Type B pancreatic cell (in vitro differentiated cells): ENCODE results near the gene TLL2. TPM values are rescaled to one million over a fixed set of nuclear protein-coding genes. Genes with fewer than 3 reads are reported as not detected.

Experiments used
- DNase-seq: peaks from one replicate; pipeline ENCODE4 v3.0.0; 2021; ENCODE audit warnings: mixed read lengths; ENCODE audit not compliant: unreplicated experiment; ENCODE audit errors: extremely low spot score
- H3K27ac Mint-ChIP-seq: 2 replicates; pipeline ENCODE4 v1.8.0; 2021; ENCODE audit warnings: mild to moderate bottlenecking, mixed read lengths
- H3K27me3 Mint-ChIP-seq: 2 replicates; pipeline ENCODE4 v1.8.0; 2021; ENCODE audit warnings: mixed read lengths
- H3K36me3 Mint-ChIP-seq: 2 replicates; pipeline ENCODE4 v1.8.0; 2021; ENCODE audit warnings: mixed read lengths
- H3K4me1 Mint-ChIP-seq: one replicate; pipeline ENCODE4 v1.8.0; 2021; ENCODE audit warnings: mixed read lengths; ENCODE audit not compliant: unreplicated experiment
- H3K4me3 Mint-ChIP-seq: 2 replicates; pipeline ENCODE4 v1.8.0; 2021; ENCODE audit warnings: mild to moderate bottlenecking, mixed read lengths
- H3K9me3 Mint-ChIP-seq: 2 replicates; pipeline ENCODE4 v1.8.0; 2021; ENCODE audit warnings: mixed read lengths
- total RNA-seq: library from RNA; stranded (reverse); gene quantifications from 2 replicates; pipeline ENCODE4 v1.2.1, GENCODE V29; 2021; ENCODE audit warnings: low replicate concordance
- TF ChIP-seq, protein P1 (sequence below): fragments of 200-600 bp; sonication (generic); conservative IDR thresholded peaks from 2 replicates; pipeline ENCODE4 v1.5.0; 2021; ENCODE audit warnings: antibody characterized with exemption, mild to moderate bottlenecking

Gene TLL2
- total RNA-seq, 1 donor from 2014 or later = 0.85 TPM

DNA sequence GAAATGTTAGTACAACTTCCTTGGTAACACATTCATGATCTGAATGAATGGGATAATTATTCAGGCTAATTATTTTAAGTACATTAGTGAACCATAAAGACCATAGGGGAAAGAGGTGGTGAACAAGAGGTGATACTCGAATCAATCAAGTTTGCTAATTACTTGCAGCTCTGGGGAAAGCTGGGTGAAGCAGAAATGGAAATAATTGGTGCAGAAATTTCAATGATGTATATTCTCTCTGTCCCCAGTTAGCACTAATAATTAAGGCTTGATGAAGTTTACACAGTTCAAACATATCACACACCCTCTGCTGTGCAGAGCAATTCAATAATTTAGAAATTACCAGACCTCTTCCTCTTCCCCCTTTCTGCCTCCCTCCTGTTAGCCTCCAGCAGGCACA lies 105.5 kb downstream of the TLL2 start:
- TF ChIP-seq, protein P1, sequence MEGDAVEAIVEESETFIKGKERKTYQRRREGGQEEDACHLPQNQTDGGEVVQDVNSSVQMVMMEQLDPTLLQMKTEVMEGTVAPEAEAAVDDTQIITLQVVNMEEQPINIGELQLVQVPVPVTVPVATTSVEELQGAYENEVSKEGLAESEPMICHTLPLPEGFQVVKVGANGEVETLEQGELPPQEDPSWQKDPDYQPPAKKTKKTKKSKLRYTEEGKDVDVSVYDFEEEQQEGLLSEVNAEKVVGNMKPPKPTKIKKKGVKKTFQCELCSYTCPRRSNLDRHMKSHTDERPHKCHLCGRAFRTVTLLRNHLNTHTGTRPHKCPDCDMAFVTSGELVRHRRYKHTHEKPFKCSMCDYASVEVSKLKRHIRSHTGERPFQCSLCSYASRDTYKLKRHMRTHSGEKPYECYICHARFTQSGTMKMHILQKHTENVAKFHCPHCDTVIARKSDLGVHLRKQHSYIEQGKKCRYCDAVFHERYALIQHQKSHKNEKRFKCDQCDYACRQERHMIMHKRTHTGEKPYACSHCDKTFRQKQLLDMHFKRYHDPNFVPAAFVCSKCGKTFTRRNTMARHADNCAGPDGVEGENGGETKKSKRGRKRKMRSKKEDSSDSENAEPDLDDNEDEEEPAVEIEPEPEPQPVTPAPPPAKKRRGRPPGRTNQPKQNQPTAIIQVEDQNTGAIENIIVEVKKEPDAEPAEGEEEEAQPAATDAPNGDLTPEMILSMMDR = no peak
- Mint-ChIP-seq H3K9me3 (no peaks in the 10 kb centered on the region), H3K27ac (no peak overlapping the region), H3K4me3 (no peak overlapping the region), H3K4me1 (peaks cover 18% of the 10 kb centered on the region), H3K27me3 (peaks cover 48% of the 10 kb centered on the region), H3K36me3 (no peaks in the 10 kb centered on the region)
- DNase-seq = no peak

DNA sequence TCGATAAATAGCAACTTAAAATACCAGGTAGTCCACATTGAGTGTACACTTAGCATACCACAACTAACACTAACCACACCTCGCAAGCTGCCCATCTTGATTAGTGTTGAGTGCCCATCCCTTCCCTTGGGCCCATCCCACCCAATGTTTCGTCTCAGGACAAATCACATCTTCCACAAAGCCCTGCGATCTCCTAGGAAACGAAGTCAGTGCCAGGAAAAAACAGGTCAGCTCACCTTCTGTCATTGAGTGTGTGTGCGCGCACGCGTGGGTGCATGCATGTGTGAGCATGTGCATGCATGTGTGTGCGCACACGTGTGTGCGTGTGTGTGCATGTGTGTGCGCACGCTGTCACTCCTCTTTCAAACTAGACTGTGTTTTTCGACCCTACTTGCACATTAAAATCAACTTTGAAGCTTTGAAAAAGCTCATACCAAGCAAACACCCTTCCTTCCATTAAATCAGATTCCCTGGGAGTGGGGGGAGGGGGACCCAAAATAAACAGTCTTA lies 106.1 kb downstream of the TLL2 start:
- Mint-ChIP-seq H3K36me3 (no peaks in the 10 kb centered on the region), H3K4me1 (peaks cover 18% of the 10 kb centered on the region), H3K4me3 (no peak overlapping the region), H3K9me3 (no peaks in the 10 kb centered on the region), H3K27me3 (peaks cover 48% of the 10 kb centered on the region), H3K27ac (no peak overlapping the region)
- TF ChIP-seq, protein P1 = no peak
- no peak for DNase-seq

DNA sequence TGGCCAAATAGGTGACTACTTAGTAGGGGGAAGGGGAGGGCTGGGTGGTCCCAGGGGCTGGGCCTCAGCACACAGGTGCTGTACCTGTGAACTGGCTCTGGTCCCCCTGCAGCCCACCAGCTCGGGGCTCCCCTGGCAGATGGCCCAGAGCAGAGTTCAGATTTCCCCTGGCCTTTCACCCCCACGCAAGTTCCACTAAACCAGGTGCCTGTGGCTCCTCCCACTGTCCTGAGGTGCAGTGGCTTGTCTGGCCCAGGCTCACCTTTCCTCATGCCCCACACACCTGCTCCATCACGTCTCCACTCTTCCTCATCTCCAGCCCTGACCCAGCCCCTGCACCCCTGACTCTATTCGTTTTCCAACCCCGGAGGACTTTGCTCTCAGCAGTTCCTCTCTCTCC lies 107.6 kb downstream of the TLL2 start:
- Mint-ChIP-seq H3K4me3 (no peak overlapping the region), H3K36me3 (no peaks in the 10 kb centered on the region), H3K4me1 (peaks cover 18% of the 10 kb centered on the region), H3K27me3 (peaks cover 55% of the 10 kb centered on the region), H3K27ac (no peak overlapping the region), H3K9me3 (no peaks in the 10 kb centered on the region)
- TF ChIP-seq, protein P1 = no peak
- DNase-seq = no peak

DNA sequence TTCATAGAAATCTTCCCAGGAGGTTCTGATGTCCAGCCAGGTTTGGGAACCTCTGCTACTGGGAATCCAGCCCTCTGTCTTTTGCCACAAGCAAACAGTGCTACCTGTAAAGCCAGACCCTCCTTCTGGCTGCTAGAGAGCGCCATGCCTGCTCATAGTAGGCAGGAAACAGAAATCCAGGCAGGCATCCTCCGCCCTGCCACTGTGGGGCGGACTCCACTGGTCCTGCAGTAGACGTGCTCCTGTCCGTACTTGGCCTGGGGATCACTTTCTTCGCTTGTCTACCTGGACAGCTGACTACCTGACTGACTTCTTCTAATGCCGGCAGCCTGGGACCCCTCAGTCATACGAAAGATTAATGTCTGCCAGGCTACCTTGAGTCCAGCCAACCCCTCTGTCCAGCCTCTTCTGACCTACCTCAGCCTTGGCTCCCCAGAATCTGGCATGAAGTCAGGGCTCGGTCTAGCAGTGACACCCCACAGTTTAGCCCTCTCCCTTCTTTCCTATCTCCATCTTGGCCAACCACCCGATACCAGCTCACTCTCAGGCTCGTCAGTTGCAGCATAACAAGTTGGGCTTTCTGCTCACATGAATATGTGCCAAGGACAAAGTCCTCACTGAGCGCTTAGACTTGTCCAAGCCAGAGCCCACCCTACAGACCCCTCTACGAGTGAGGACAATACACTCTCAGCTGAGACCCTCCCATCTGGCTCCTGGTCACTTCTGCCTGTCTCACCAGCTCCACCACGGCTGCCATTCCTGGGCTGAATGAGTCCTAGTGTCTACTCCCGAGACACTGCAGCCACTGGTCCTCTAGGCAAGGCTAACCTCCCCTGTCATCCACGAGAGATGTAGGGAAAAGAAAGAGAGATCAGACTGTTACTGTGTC lies 111.1 kb downstream of the TLL2 start:
- Mint-ChIP-seq H3K36me3 (no peaks in the 10 kb centered on the region), H3K4me3 (no peak overlapping the region), H3K27me3 (peaks cover 67% of the 10 kb centered on the region), H3K9me3 (no peaks in the 10 kb centered on the region), H3K4me1 (peaks cover 15% of the 10 kb centered on the region), H3K27ac (no peak overlapping the region)
- DNase-seq = no peak
- TF ChIP-seq, protein P1 = no peak

DNA sequence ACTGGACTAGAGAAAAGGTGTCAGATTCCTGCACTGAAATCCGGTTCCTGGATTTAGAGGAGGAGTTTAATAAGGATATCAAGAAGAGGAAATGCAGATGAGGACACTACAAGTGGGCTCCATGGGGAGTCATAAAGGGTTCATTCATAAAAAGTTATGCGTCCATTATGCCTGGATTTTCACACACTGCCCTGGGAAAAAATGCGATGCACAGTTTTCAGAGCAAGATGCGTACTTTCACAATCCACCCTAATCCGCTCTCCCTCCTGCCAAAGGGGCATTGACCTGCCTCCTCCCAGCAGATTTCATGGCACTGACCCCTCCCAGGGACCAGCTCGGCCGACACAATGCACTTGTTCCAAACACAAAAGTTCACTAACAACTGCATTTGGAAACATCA lies 112.7 kb downstream of the TLL2 start:
- DNase-seq = no peak
- Mint-ChIP-seq H3K27me3 (peaks cover 60% of the 10 kb centered on the region), H3K4me1 (peaks cover 10% of the 10 kb centered on the region), H3K27ac (no peak overlapping the region), H3K36me3 (no peaks in the 10 kb centered on the region), H3K9me3 (no peaks in the 10 kb centered on the region), H3K4me3 (no peak overlapping the region)
- TF ChIP-seq, protein P1 = no peak
